ENCODE results near the gene SFTA2.

The SFTA2 gene

DNA sequence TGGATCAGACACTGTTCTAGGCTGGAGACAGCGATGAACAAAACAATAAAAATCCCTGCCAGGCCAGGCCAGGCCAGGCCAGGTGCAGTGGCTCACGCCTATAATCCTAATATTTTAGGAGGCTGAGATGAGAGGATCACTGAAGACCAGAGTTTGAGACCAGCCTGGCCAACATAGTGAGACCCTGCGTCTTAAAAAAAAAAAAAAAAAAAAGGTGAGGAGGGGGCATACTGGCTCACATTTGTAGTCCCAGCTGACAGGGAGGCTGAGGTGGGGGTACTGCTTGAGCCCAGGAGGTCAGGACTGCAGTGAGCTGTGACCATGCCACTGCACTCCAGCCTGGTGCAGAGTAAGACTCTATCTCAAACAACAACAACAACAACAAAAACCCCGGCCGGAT is 13.3 kb upstream of the SFTA2 start:
- TF ChIP-seq, protein P1, sequence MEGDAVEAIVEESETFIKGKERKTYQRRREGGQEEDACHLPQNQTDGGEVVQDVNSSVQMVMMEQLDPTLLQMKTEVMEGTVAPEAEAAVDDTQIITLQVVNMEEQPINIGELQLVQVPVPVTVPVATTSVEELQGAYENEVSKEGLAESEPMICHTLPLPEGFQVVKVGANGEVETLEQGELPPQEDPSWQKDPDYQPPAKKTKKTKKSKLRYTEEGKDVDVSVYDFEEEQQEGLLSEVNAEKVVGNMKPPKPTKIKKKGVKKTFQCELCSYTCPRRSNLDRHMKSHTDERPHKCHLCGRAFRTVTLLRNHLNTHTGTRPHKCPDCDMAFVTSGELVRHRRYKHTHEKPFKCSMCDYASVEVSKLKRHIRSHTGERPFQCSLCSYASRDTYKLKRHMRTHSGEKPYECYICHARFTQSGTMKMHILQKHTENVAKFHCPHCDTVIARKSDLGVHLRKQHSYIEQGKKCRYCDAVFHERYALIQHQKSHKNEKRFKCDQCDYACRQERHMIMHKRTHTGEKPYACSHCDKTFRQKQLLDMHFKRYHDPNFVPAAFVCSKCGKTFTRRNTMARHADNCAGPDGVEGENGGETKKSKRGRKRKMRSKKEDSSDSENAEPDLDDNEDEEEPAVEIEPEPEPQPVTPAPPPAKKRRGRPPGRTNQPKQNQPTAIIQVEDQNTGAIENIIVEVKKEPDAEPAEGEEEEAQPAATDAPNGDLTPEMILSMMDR (IDR thresholded peaks at IDR 0.05; ENCODE audit: borderline replicate concordance, control extremely low read depth, extremely low read depth, insufficient read depth, missing control alignments) = no peak
- in situ Hi-C loops (cut with MboI; ENCODE audit: low sequenced_read_pairs, unreplicated experiment) = no loop called here
- no peak for DNase-seq (ENCODE audit: low spot score)

DNA sequence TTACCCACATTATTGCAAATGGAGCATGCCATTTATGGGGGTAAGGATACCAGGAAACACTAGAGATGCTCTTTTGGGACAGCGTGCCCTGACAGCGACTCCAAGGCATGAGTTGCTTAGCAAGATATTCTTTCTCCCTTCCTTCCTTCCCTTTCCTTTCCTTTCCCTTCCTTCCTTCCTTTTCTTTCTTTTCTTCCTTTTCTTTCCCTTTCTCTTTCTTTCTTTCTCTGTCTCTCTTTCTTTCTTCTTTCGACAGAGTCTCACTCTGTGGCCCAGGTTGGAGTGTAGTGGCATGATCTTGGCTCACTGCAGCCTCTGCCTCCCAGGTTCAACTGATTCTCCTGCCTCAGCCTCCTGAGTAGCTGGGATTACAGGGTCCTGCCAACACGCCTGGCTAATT is 12.1 kb upstream of the SFTA2 start:
- DNase-seq (ENCODE audit: low spot score) = no peak
- TF ChIP-seq, protein P1 (IDR thresholded peaks at IDR 0.05; ENCODE audit: borderline replicate concordance, control extremely low read depth, extremely low read depth, insufficient read depth, missing control alignments) = no peak
- in situ Hi-C loops (cut with MboI; ENCODE audit: low sequenced_read_pairs, unreplicated experiment) = no loop called here

DNA sequence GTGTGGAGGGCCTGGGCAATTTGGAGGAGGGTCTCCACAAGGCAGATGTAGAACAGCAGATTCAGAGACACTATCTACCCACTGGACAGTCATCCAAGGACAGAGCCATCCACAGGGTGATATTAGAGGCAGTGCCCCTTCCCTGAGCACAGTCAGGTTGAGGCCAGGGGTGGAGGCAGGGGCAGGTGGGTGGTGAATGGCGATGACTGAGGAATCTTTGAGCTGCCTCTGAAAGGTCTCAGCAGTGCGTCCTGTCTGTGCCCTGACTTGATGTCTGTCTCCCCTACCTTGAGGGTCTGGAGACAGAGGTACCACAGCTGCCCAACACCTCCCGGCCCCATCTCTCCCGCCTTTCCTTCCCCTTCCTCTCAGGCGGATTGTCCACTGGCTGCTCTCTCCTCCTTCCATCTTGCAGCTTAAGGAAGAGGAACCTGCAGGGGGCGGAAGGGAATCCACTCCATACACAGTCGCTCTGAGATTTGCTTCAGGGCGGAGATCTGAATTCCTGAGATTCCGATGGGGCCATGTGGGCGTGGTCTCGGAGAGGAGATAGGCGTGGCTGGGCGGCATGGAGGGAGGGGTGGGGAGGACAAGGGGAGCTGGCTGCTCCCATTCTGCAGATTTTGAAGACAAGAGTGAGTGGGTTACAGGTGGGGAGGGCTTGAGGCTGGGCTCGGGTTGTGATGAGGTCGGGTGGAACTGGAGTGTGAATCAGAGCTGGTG is 10.5 kb upstream of the SFTA2 start:
- in situ Hi-C loops (cut with MboI; ENCODE audit: low sequenced_read_pairs, unreplicated experiment) = no loop called here
- no peak for DNase-seq (ENCODE audit: low spot score)
- TF ChIP-seq, protein P1 (IDR thresholded peaks at IDR 0.05; ENCODE audit: borderline replicate concordance, control extremely low read depth, extremely low read depth, insufficient read depth, missing control alignments) = no peak

DNA sequence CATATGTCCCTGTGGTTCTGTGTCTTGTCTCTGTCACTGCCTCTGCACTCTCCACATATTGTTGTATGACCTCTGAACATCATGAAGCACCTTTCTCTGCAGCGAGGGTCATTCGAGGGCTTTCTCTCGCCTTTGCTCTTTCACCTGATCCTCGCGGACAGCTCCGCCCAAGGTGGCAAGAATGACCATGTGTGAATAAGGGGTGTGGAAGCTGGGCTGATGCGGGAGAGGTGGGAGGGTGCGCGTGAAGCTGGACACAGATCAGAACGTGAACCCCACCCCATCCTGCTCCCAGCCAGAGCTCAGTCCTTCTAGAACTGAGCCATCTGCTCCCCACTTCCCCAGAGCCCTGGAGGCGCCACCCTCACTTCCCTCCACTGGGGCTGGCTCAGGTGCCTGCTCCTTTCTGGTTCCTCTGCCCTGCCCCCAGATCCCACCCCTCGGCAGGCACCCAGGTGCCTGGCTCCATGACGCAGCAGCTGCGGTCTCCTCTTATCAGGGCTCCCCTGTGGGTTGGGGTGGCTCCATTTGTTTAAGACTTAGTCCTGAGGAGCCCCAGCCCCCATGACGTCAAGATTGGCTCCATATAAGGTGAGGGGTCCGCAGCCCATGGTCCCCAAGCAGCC is 8.5 kb upstream of the SFTA2 start, which contains the start of gene MUCL3:
Gene MUCL3, plus strand, starts transcription at position 613 of the 626 bp plus-strand sequence. CDS start 27 bp downstream, outside the sequence.
- DNase-seq (ENCODE audit: low spot score) = no peak
- TF ChIP-seq, protein P1 (IDR thresholded peaks at IDR 0.05; ENCODE audit: borderline replicate concordance, control extremely low read depth, extremely low read depth, insufficient read depth, missing control alignments) = no peak
- in situ Hi-C loops (cut with MboI; ENCODE audit: low sequenced_read_pairs, unreplicated experiment) = no loop called here

DNA sequence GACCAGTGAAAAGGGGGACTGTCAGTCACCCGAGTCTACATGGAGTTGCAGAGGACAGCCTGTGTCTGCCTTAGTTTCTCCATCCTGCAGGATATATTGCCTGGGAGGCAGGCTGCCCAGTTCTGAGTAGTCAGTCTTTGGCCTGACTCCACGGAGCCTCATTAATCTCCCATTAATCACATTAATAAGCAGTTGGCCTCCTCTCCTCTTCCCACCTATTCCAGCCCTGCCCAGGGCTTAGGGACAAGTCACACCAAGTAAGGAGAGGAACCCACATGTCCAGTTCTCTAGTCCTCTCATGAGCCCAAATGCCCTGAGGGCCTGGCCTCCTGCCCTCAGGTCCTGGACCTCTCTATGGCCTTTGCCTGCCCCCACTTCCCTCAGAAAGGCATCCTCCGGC is 7.5 kb upstream of the SFTA2 start:
- TF ChIP-seq, protein P1 (IDR thresholded peaks at IDR 0.05; ENCODE audit: borderline replicate concordance, control extremely low read depth, extremely low read depth, insufficient read depth, missing control alignments) = no peak
- in situ Hi-C loops (cut with MboI; ENCODE audit: low sequenced_read_pairs, unreplicated experiment) = no loop called here
- no peak for DNase-seq (ENCODE audit: low spot score)

DNA sequence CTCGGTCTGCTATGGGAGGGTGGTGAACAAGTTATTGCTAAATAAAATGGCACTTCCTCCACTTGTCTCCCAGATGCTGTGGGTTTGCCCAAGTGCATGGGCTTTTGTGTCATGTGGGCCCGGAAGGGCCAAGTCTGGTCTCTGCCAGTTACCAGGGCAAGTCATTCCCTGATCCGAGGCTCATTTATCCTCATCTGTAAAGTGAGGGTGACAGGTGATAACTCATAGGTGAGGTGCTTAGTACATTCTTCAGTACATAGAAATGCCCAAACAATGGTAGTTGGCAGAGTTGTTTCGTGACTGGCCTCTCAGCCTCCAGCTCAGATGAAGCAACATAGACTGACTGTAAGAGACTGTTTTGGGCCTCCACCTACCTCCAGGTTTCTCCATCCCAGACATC is 6.8 kb upstream of the SFTA2 start:
- DNase-seq (ENCODE audit: low spot score) = no peak
- TF ChIP-seq, protein P1 (IDR thresholded peaks at IDR 0.05; ENCODE audit: borderline replicate concordance, control extremely low read depth, extremely low read depth, insufficient read depth, missing control alignments) = no peak
- in situ Hi-C loops (cut with MboI; ENCODE audit: low sequenced_read_pairs, unreplicated experiment) = no loop called here
